Trophoblast cell (in vitro differentiated cells and primary cell): ENCODE results near the gene M1AP.

Experiments used
- DNase-seq, 2 donors: peaks; one replicate each; pipeline ENCODE4 v3.0.0-alpha.2; 2016
- H2AFZ ChIP-seq: 2 replicates; pipeline ENCODE4 v1.6.1; 2013; ENCODE audit warnings: low read length, moderate library complexity, mild to moderate bottlenecking; ENCODE audit not compliant: insufficient read depth, poor library complexity
- H2AK5ac ChIP-seq: 2 replicates; pipeline ENCODE4 v1.6.1; 2013; ENCODE audit warnings: mild to moderate bottlenecking, low read length
- H2BK120ac ChIP-seq: 2 replicates; pipeline ENCODE4 v1.6.1; 2013; ENCODE audit warnings: low read length, mild to moderate bottlenecking, moderate library complexity; ENCODE audit not compliant: insufficient read depth, poor library complexity
- H2BK12ac ChIP-seq: 2 replicates; pipeline ENCODE4 v1.6.1; 2013; ENCODE audit warnings: mild to moderate bottlenecking, low read length, moderate library complexity
- H2BK5ac ChIP-seq: 2 replicates; pipeline ENCODE4 v1.6.1; 2013; ENCODE audit warnings: low read length, low read depth, moderate library complexity, mild to moderate bottlenecking; ENCODE audit not compliant: poor library complexity
- H3K14ac ChIP-seq: 2 replicates; pipeline ENCODE4 v1.6.1; 2013; ENCODE audit warnings: mild to moderate bottlenecking, low read length
- H3K18ac ChIP-seq: 2 replicates; pipeline ENCODE4 v1.6.1; 2013; ENCODE audit warnings: mild to moderate bottlenecking, low read length
- H3K23ac ChIP-seq: 2 replicates; pipeline ENCODE4 v1.6.1; 2013; ENCODE audit warnings: low read length
- H3K27ac ChIP-seq: 2 replicates; pipeline ENCODE4 v1.5.1; 2013; ENCODE audit warnings: low read depth, mild to moderate bottlenecking, inconsistent platforms, low read length, moderate library complexity
- H3K27me3 ChIP-seq: 2 replicates; pipeline ENCODE4 v1.6.1; 2013; ENCODE audit warnings: inconsistent platforms, mild to moderate bottlenecking, low read length, moderate library complexity; ENCODE audit not compliant: insufficient read depth
- H3K36me3 ChIP-seq, 2 experiments: 1 replicate in 1 of 2; 2 replicates in 1 of 2; pipeline ENCODE4 v1.6.1; 2013; ENCODE audit warnings: low read length in 2 of 2, mild to moderate bottlenecking in 2 of 2, moderate library complexity in 1 of 2; ENCODE audit not compliant: insufficient read depth in 2 of 2, control insufficient read depth in 1 of 2
- H3K4ac ChIP-seq: 2 replicates; pipeline ENCODE4 v1.6.1; 2013; ENCODE audit warnings: low read depth, mild to moderate bottlenecking, low read length, moderate library complexity
- H3K4me1 ChIP-seq, 2 experiments: 1 replicate in 1 of 2; 2 replicates in 1 of 2; pipeline ENCODE4 v1.6.1; 2013; ENCODE audit warnings: low read length in 2 of 2, mild to moderate bottlenecking in 2 of 2, moderate library complexity in 1 of 2; ENCODE audit not compliant: insufficient read depth in 2 of 2, control insufficient read depth in 1 of 2
- H3K4me2 ChIP-seq: 2 replicates; pipeline ENCODE4 v1.6.1; 2013; ENCODE audit warnings: inconsistent platforms, mild to moderate bottlenecking, low read length, moderate library complexity
- H3K4me3 ChIP-seq: 2 replicates; pipeline ENCODE4 v1.5.1; 2013; ENCODE audit warnings: mild to moderate bottlenecking, low read depth, low read length, inconsistent platforms
- H3K79me1 ChIP-seq: one replicate; pipeline ENCODE4 v1.6.1; 2013; ENCODE audit warnings: low read length
- H3K79me2 ChIP-seq: 2 replicates; pipeline ENCODE4 v1.6.1; 2013; ENCODE audit warnings: low read length, mild to moderate bottlenecking; ENCODE audit not compliant: control insufficient read depth, insufficient read depth, poor library complexity
- H3K9ac ChIP-seq: 2 replicates; pipeline ENCODE4 v1.6.1; 2013; ENCODE audit warnings: mild to moderate bottlenecking, low read length
- H3K9me3 ChIP-seq: 2 replicates; pipeline ENCODE4 v1.6.1; 2013; ENCODE audit warnings: low read depth, mild to moderate bottlenecking, control low read depth, inconsistent platforms, low read length; ENCODE audit not compliant: insufficient read depth
- H4K12ac ChIP-seq: 2 replicates; pipeline ENCODE4 v1.6.1; 2013; ENCODE audit warnings: low read depth, mild to moderate bottlenecking, low read length, moderate library complexity
- H4K8ac ChIP-seq: 2 replicates; pipeline ENCODE4 v1.6.1; 2013; ENCODE audit warnings: low read depth, mild to moderate bottlenecking, low read length, moderate library complexity
- H4K91ac ChIP-seq: one replicate; pipeline ENCODE4 v1.6.1; 2013; ENCODE audit warnings: low read depth, mild to moderate bottlenecking, low read length, moderate library complexity
- WGBS: extraction: QIAGEN DNeasy Blood & Tissue Kit; methylation state at CpG from one replicate; pipeline ENCODE4 v1.1.7; 2013; ENCODE audit warnings: missing lambda C conversion rate; ENCODE audit not compliant: insufficient read length, insufficient coverage; ENCODE audit errors: extremely low coverage; 5-methylcytosine and 5-hydroxymethylcytosine counted together

The M1AP gene

DNA sequence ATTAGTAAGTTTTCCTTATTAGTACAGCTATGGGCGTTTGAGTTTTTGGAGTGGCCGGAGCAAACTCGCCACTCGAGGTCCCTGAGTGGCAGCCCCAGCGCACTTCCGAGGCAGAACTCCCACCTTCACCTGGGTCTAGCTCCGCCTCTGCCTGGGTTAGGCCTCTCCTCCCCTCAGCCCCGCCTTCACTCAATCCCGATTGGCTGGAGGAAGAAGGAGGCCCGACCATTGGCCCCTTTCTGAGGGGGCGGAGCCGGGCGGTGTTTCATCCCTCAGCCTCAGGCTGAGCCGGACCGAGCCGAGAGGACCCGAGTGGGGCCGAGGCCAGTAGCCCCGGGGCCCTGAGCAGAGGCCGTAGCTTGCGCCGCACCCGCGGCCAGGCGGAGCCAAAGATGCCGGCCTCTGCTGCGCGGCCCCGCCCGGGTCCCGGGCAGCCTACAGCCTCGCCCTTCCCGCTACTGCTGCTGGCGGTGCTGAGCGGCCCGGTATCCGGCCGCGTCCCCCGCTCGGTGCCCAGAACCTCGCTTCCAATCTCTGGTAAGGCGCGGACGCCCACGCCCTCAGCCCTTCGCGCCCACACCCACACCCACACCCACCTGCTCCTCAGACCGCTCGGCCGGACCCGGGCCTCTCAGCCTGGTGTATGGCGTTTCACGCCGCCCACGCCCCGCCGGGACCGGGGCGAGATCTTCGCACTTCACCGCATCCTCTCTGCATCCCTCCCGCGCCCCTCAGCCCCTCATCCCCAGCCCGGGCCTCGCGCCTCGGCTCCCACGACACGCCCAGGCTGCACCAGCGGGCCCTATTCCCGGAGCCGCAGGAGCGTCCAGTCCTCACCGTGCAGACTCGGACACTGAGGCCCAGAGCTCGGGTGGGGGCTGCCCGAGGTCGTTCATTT is 6.1 kb upstream of the M1AP start, which contains the start of gene SEMA4F:
Gene SEMA4F (plus strand): TSS at position 263 of the 898 bp plus-strand sequence. CDS start 130 bp downstream, at position 393.
- peak within 1 kb of the TSS; percentile 75 for H3K4me3 ChIP-seq
- WGBS = no CpG with 5 or more reads among the region's 79 CpGs
- peak within 1 kb of the TSS; percentile 90 for H3K4me2 ChIP-seq
- no peak within 1 kb of the TSS for H2BK5ac ChIP-seq
- peaks cover 4 to 7% of the 10 kb centered on the region in 2 experiments for H3K4me1 ChIP-seq
- H3K18ac ChIP-seq = no peak within 1 kb of the TSS
- H4K91ac ChIP-seq = no peak within 1 kb of the TSS
- no peak within 1 kb of the TSS for H3K4ac ChIP-seq
- H3K36me3 ChIP-seq = no peaks in the 10 kb centered on the region
- no peak within 1 kb of the TSS for H3K27ac ChIP-seq
- H4K12ac ChIP-seq = peak within 1 kb of the TSS; percentile 6
- no peak within 1 kb of the TSS for H3K23ac ChIP-seq
- peak within 1 kb of the TSS; percentile 50 for H3K9ac ChIP-seq
- peaks cover 4% of the 10 kb centered on the region for H3K9me3 ChIP-seq
- no peak within 1 kb of the TSS for H2BK12ac ChIP-seq
- no peak within 1 kb of the TSS for H2AK5ac ChIP-seq
- peaks cover 12% of the 10 kb centered on the region for H3K27me3 ChIP-seq
- peak within 1 kb of the TSS; percentile 79 for H4K8ac ChIP-seq
- H3K14ac ChIP-seq = no peak within 1 kb of the TSS
- peak; percentile 97 to 98 for DNase-seq
- H3K79me1 ChIP-seq = no peaks in the 10 kb centered on the region
- peak within 1 kb of the TSS; percentile 80 for H2AFZ ChIP-seq
- H3K79me2 ChIP-seq = no peaks in the 10 kb centered on the region
- no peak within 1 kb of the TSS for H2BK120ac ChIP-seq

GRCh38 chr2:74653589-74653984 is 5.5 kb upstream of the M1AP start:
- peaks cover 12% of the 10 kb centered on the region for H3K27me3 ChIP-seq
- no peak overlapping the region for H4K91ac ChIP-seq
- no peak overlapping the region for H3K23ac ChIP-seq
- no peak overlapping the region for H2BK12ac ChIP-seq
- peaks cover 4% of the 10 kb centered on the region for H3K9me3 ChIP-seq
- H3K4me2 ChIP-seq = peak overlapping the region; percentile 90
- peak overlapping the region; percentile 80 for H2AFZ ChIP-seq
- peak overlapping the region; percentile 6 for H4K12ac ChIP-seq
- H3K79me2 ChIP-seq = no peaks in the 10 kb centered on the region
- H2BK5ac ChIP-seq = no peak overlapping the region
- H3K36me3 ChIP-seq = no peaks in the 10 kb centered on the region
- H3K79me1 ChIP-seq = no peaks in the 10 kb centered on the region
- H3K14ac ChIP-seq = no peak overlapping the region
- H3K4ac ChIP-seq = no peak overlapping the region
- peak overlapping the region; percentile 79 for H4K8ac ChIP-seq
- H3K18ac ChIP-seq = no peak overlapping the region
- H3K9ac ChIP-seq = no peak overlapping the region
- no peak overlapping the region for H3K27ac ChIP-seq
- DNase-seq = no peak
- H3K4me1 ChIP-seq = peaks cover 4 to 9% of the 10 kb centered on the region in 2 experiments
- peak overlapping the region; percentile 54 for H3K4me3 ChIP-seq
- H2AK5ac ChIP-seq = no peak overlapping the region
- no peak overlapping the region for H2BK120ac ChIP-seq
- WGBS = no CpG with 5 or more reads among the region's 15 CpGs

- H3K36me3 ChIP-seq = no peaks in the 10 kb centered on the region
- no peak overlapping the region for H3K4me3 ChIP-seq
- no CpG with 5 or more reads among the region's 13 CpGs for WGBS
- H3K4ac ChIP-seq = no peak overlapping the region
- H3K9me3 ChIP-seq = peaks cover 2% of the 10 kb centered on the region
- DNase-seq = no peak
- no peaks in the 10 kb centered on the region for H3K79me1 ChIP-seq
- no peak overlapping the region for H3K4me2 ChIP-seq
- peaks cover 4 to 8% of the 10 kb centered on the region in 2 experiments for H3K4me1 ChIP-seq
- H3K23ac ChIP-seq = no peak overlapping the region
- no peak overlapping the region for H2BK5ac ChIP-seq
- no peak overlapping the region for H2BK12ac ChIP-seq
- no peak overlapping the region for H4K91ac ChIP-seq
- peaks cover 3% of the 10 kb centered on the region for H3K79me2 ChIP-seq
- no peak overlapping the region for H3K27ac ChIP-seq
- no peaks in the 10 kb centered on the region for H3K27me3 ChIP-seq
- H3K9ac ChIP-seq = no peak overlapping the region
- no peak overlapping the region for H4K8ac ChIP-seq
- H2AK5ac ChIP-seq = no peak overlapping the region
- no peak overlapping the region for H4K12ac ChIP-seq
- H3K18ac ChIP-seq = no peak overlapping the region
- no peak overlapping the region for H2AFZ ChIP-seq
- H2BK120ac ChIP-seq = no peak overlapping the region
- no peak overlapping the region for H3K14ac ChIP-seq
Measured at GRCh38 chr2:74646834-74647482, 1.2 kb downstream of the M1AP start.

DNA sequence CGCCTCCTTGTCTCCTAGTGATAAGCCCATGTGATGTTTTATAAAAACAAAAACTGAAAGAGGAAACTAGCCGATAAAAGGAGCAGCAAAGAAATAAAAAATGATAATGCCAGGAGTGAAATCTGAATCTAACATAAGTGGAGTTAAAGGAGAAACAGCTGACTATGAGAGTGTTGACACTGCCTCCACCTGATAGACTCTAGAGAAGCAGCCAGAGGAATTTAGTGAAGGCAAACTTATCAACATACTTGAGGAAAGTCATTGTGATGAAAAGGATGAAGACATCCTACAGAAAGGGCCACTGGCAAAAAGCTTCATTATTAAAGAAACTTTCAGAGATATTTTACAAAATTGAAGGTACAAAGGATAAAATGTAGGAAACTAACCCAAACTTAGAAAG is 1.9 kb downstream of the M1AP start:
- Histone ChIP-seq H2AFZ (no peak overlapping the region), H3K23ac (no peak overlapping the region), H3K4me3 (no peak overlapping the region), H3K27ac (no peak overlapping the region), H3K79me1 (no peaks in the 10 kb centered on the region), H2BK5ac (no peak overlapping the region), H3K79me2 (peaks cover 3% of the 10 kb centered on the region), H4K8ac (no peak overlapping the region), H3K4me2 (no peak overlapping the region), H4K91ac (no peak overlapping the region), H3K9me3 (peaks cover 2% of the 10 kb centered on the region), H3K4ac (no peak overlapping the region), H3K18ac (no peak overlapping the region), H2AK5ac (no peak overlapping the region), H3K36me3 (no peaks in the 10 kb centered on the region), H3K14ac (no peak overlapping the region), H3K27me3 (no peaks in the 10 kb centered on the region), H2BK12ac (no peak overlapping the region), H4K12ac (no peak overlapping the region), H3K9ac (no peak overlapping the region), H3K4me1 (peaks cover 4 to 8% of the 10 kb centered on the region in 2 experiments), H2BK120ac (no peak overlapping the region)
- WGBS = no CpG with 5 or more reads among the region's 2 CpGs
- DNase-seq = no peak
